ENCODE measurements around the gene RAB20.
A peak's percentile ranks its signal among the peaks of the same experiment; 100 is the strongest.

The RAB20 gene

GRCh38 chr13:110554946-110555345, 6.6 kb downstream of the RAB20 start:
- TF ChIP-seq MAX (IDR thresholded peaks at IDR 0.05) (no peak), REST (IDR thresholded peaks at IDR 0.05; ENCODE audit: low read depth) (no peak), EP300 (IDR thresholded peaks at IDR 0.05; ENCODE audit: borderline replicate concordance) (no peak), YY1 (IDR thresholded peaks at IDR 0.05; ENCODE audit: low read depth) (no peak), CEBPB (IDR thresholded peaks at IDR 0.05) (no peak)

- no peak for TF ChIP-seq TEAD4 (IDR thresholded peaks at IDR 0.05)
Observed at GRCh38 chr13:110554227-110554836, 7.2 kb downstream of the RAB20 start.

- TF ChIP-seq MAX (IDR thresholded peaks at IDR 0.05) (peak; percentile 23; the same call in 1 of the 2 replicates), TEAD4 (IDR thresholded peaks at IDR 0.05) (no peak), USF1 (IDR thresholded peaks at IDR 0.05) (no peak)
Observed at GRCh38 chr13:110553417-110553816, 8.1 kb downstream of the RAB20 start.

- TF ChIP-seq ZBTB7A (IDR thresholded peaks at IDR 0.05; ENCODE audit: low read depth) (no peak), MAX (IDR thresholded peaks at IDR 0.05) (no peak), CREB1 (IDR thresholded peaks at IDR 0.05; ENCODE audit: low read depth) (no peak), RAD21 (IDR thresholded peaks at IDR 0.05; ENCODE audit: low read depth) (no peak), EP300 (IDR thresholded peaks at IDR 0.05; ENCODE audit: borderline replicate concordance) (no peak), EGR1 (IDR thresholded peaks at IDR 0.05) (no peak), TEAD4 (IDR thresholded peaks at IDR 0.05) (no peak)
Observed at GRCh38 chr13:110552767-110553166, 8.8 kb downstream of the RAB20 start.

GRCh38 chr13:110551284-110551683, 10.2 kb downstream of the RAB20 start:
- TF ChIP-seq CREB1 (IDR thresholded peaks at IDR 0.05; ENCODE audit: low read depth): no peak
- no peak for TF ChIP-seq ZBTB7A (IDR thresholded peaks at IDR 0.05; ENCODE audit: low read depth)
- TF ChIP-seq MAX (IDR thresholded peaks at IDR 0.05): no peak
- no peak for TF ChIP-seq REST (IDR thresholded peaks at IDR 0.05; ENCODE audit: low read depth)
- TF ChIP-seq TAF1 (IDR thresholded peaks at IDR 0.05; ENCODE audit: low read depth): no peak
- TF ChIP-seq EGR1 (IDR thresholded peaks at IDR 0.05): no peak

GRCh38 chr13:110549795-110550160, 11.7 kb downstream of the RAB20 start:
- no peak for TF ChIP-seq RAD21 (IDR thresholded peaks at IDR 0.05; ENCODE audit: low read depth)
- no peak for TF ChIP-seq NFIC (IDR thresholded peaks at IDR 0.05)
- no peak for TF ChIP-seq FOXM1 (IDR thresholded peaks at IDR 0.05; ENCODE audit: borderline replicate concordance, low read depth)
- TF ChIP-seq CEBPB (IDR thresholded peaks at IDR 0.05): no peak
- no peak for TF ChIP-seq TCF12 (IDR thresholded peaks at IDR 0.05; ENCODE audit: low read depth)
- no peak for TF ChIP-seq CREB1 (IDR thresholded peaks at IDR 0.05; ENCODE audit: low read depth)
- TF ChIP-seq TEAD4 (IDR thresholded peaks at IDR 0.05): no peak
- TF ChIP-seq MAX (IDR thresholded peaks at IDR 0.05): no peak
- TF ChIP-seq USF1 (IDR thresholded peaks at IDR 0.05): no peak
- no peak for TF ChIP-seq ZBTB7A (IDR thresholded peaks at IDR 0.05; ENCODE audit: low read depth)
- no peak for TF ChIP-seq EGR1 (IDR thresholded peaks at IDR 0.05)
- TF ChIP-seq YY1 (IDR thresholded peaks at IDR 0.05; ENCODE audit: low read depth): no peak
- no peak for TF ChIP-seq EP300 (IDR thresholded peaks at IDR 0.05; ENCODE audit: borderline replicate concordance)
- no peak for TF ChIP-seq REST (IDR thresholded peaks at IDR 0.05; ENCODE audit: low read depth)
- TF ChIP-seq TAF1 (IDR thresholded peaks at IDR 0.05; ENCODE audit: low read depth): no peak

Data from Ishikawa (cell line).